ENCODE measurements around the gene TUT4. TPM values are rescaled to one million over a fixed set of nuclear protein-coding genes. Genes with fewer than 3 reads are reported as not detected.

Gene TUT4
- total RNA-seq, 1 donor from 2014 or later = 30.9 TPM

GRCh38 chr1:52435211-52435610 lies 117.7 kb downstream of the TUT4 start:
- no peaks in the 10 kb centered on the region for H3K4me1 ChIP-seq
- no peaks in the 10 kb centered on the region for H3K27me3 ChIP-seq (ENCODE audit: low read depth)
- H3K27ac ChIP-seq (replicated peaks) = no peak overlapping the region
- intact Hi-C loops (cut with micrococcal nuclease) = no loop called here
- TF ChIP-seq, protein P1, sequence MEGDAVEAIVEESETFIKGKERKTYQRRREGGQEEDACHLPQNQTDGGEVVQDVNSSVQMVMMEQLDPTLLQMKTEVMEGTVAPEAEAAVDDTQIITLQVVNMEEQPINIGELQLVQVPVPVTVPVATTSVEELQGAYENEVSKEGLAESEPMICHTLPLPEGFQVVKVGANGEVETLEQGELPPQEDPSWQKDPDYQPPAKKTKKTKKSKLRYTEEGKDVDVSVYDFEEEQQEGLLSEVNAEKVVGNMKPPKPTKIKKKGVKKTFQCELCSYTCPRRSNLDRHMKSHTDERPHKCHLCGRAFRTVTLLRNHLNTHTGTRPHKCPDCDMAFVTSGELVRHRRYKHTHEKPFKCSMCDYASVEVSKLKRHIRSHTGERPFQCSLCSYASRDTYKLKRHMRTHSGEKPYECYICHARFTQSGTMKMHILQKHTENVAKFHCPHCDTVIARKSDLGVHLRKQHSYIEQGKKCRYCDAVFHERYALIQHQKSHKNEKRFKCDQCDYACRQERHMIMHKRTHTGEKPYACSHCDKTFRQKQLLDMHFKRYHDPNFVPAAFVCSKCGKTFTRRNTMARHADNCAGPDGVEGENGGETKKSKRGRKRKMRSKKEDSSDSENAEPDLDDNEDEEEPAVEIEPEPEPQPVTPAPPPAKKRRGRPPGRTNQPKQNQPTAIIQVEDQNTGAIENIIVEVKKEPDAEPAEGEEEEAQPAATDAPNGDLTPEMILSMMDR (IDR thresholded peaks at IDR 0.05; ENCODE audit: borderline replicate concordance) = no peak
- H3K9me3 ChIP-seq (replicated peaks) = no peaks in the 10 kb centered on the region
- no peak for DNase-seq
- no peak overlapping the region for H3K4me3 ChIP-seq
- H3K36me3 ChIP-seq = peaks cover 90% of the 10 kb centered on the region

DNA sequence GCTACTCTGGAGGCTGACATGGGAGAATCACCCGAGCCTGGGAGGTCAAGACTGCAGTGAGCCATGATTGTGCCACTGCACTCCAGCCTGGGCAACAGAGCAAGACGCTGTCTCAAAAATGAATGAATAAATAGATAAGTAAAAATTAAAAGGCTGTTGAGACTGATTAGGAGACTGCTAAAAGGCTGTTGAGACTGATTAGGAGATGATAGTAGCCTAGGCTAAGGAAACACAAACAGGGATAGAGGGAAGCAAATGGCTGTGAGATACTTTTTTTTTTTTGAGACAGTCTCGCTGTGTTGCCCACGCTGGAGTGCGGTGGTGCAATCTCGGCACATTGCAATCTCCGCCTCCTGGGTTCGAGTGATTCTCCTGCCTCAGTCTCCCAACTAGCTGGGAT lies 120.1 kb downstream of the TUT4 start:
- Histone ChIP-seq H3K27me3 (ENCODE audit: low read depth) (no peaks in the 10 kb centered on the region), H3K36me3 (peaks cover 82% of the 10 kb centered on the region), H3K9me3 (replicated peaks) (no peaks in the 10 kb centered on the region), H3K27ac (replicated peaks) (no peak overlapping the region), H3K4me3 (no peak overlapping the region), H3K4me1 (no peaks in the 10 kb centered on the region)
- DNase-seq = no peak
- intact Hi-C loops (cut with micrococcal nuclease) = no loop called here
- TF ChIP-seq, protein P1 (IDR thresholded peaks at IDR 0.05; ENCODE audit: borderline replicate concordance) = no peak

- no peak overlapping the region for H3K4me3 ChIP-seq
- intact Hi-C loops (cut with micrococcal nuclease) = no loop called here
- no peak overlapping the region for H3K27ac ChIP-seq (replicated peaks)
- DNase-seq = no peak
- H3K27me3 ChIP-seq (ENCODE audit: low read depth) = no peaks in the 10 kb centered on the region
- H3K36me3 ChIP-seq = peaks cover 45% of the 10 kb centered on the region
- TF ChIP-seq, protein P1 (IDR thresholded peaks at IDR 0.05; ENCODE audit: borderline replicate concordance) = no peak
- peaks cover 14% of the 10 kb centered on the region for H3K4me1 ChIP-seq
- H3K9me3 ChIP-seq (replicated peaks) = no peaks in the 10 kb centered on the region
Measured at GRCh38 chr1:52427152-52427551, 125.7 kb downstream of the TUT4 start.

GRCh38 chr1:52426371-52426770 lies 126.5 kb downstream of the TUT4 start:
- Histone ChIP-seq H3K27me3 (ENCODE audit: low read depth) (no peaks in the 10 kb centered on the region), H3K36me3 (peaks cover 45% of the 10 kb centered on the region), H3K27ac (replicated peaks) (no peak overlapping the region), H3K9me3 (replicated peaks) (no peaks in the 10 kb centered on the region), H3K4me3 (no peak overlapping the region), H3K4me1 (peaks cover 14% of the 10 kb centered on the region)
- DNase-seq = no peak
- TF ChIP-seq, protein P1 (IDR thresholded peaks at IDR 0.05; ENCODE audit: borderline replicate concordance) = no peak
- intact Hi-C loops (cut with micrococcal nuclease) = no loop called here

DNA sequence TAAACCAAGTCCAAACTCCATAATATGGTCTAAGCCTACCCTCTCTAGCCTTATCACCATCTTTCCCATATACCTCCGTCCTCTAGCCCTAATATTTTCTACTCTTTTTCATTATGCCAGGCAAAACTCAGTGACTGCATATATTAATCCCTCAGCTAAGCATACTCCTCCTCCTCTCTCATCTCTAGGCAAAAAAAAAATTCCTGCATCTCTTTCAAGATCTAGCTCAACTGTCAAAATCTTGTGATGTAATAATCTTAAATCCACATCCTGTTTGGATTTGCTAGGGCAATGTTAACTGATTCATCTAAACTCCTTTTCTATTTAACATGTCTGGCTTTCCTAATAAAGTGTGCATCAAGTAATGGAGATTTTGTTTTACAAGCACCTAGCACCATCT lies 128.1 kb downstream of the TUT4 start:
- peaks cover 14% of the 10 kb centered on the region for H3K4me1 ChIP-seq
- intact Hi-C loops (cut with micrococcal nuclease) = no loop called here
- H3K27ac ChIP-seq (replicated peaks) = no peak overlapping the region
- TF ChIP-seq, protein P1 (IDR thresholded peaks at IDR 0.05; ENCODE audit: borderline replicate concordance) = no peak
- H3K27me3 ChIP-seq (ENCODE audit: low read depth) = no peaks in the 10 kb centered on the region
- peaks cover 37% of the 10 kb centered on the region for H3K36me3 ChIP-seq
- no peak for DNase-seq
- H3K4me3 ChIP-seq = no peak overlapping the region
- no peaks in the 10 kb centered on the region for H3K9me3 ChIP-seq (replicated peaks)

- no peak overlapping the region for H3K4me3 ChIP-seq
- peaks cover 14% of the 10 kb centered on the region for H3K4me1 ChIP-seq
- no peaks in the 10 kb centered on the region for H3K27me3 ChIP-seq (ENCODE audit: low read depth)
- peaks cover 36% of the 10 kb centered on the region for H3K36me3 ChIP-seq
- no peak for DNase-seq
- H3K9me3 ChIP-seq (replicated peaks) = no peaks in the 10 kb centered on the region
- peak overlapping the region; percentile 35 for H3K27ac ChIP-seq (replicated peaks)
- intact Hi-C loops (cut with micrococcal nuclease) = no loop called here
- TF ChIP-seq, protein P1 (IDR thresholded peaks at IDR 0.05; ENCODE audit: borderline replicate concordance) = no peak
Measured at GRCh38 chr1:52424231-52424636, 128.7 kb downstream of the TUT4 start.
